GM23338 (cell line): ENCODE results near the gene MROH7. TPM values are rescaled to one million over a fixed set of nuclear protein-coding genes. Genes with fewer than 3 reads are reported as not detected.

Source experiments
- ATAC-seq: fragments of 200-7000 bp; cut with Tn5 transposase; 3 replicates; pipeline ENCODE4 v1.9.1; 2020
- DNase-seq: peaks from one replicate; pipeline ENCODE4 v3.0.0-alpha.2; 2015; ENCODE audit warnings: low spot score
- H2AFZ ChIP-seq: fragments of 200-600 bp; sonication (generic); 2 replicates; pipeline ENCODE4 v1.8.0; 2016; ENCODE audit warnings: antibody characterized with exemption, mild to moderate bottlenecking, moderate library complexity
- H3F3A ChIP-seq: fragments of 200-600 bp; sonication (generic); replicated peaks from 2 replicates; pipeline ENCODE4 v1.8.0; 2017; ENCODE audit warnings: antibody characterized with exemption, mixed run types, low read depth
- H3K27ac ChIP-seq: fragments of 200-600 bp; sonication (generic); 2 replicates; pipeline ENCODE4 v1.6.1; 2016; ENCODE audit warnings: low read depth
- H3K27me3 ChIP-seq: fragments of 200-600 bp; sonication (generic); 2 replicates; pipeline ENCODE4 v1.8.0; 2016; ENCODE audit warnings: mild to moderate bottlenecking, mixed run types, moderate library complexity; ENCODE audit not compliant: insufficient read depth
- H3K36me3 ChIP-seq: fragments of 200-600 bp; sonication (generic); 2 replicates; pipeline ENCODE4 v1.8.0; 2016; ENCODE audit warnings: mild to moderate bottlenecking; ENCODE audit not compliant: insufficient read depth
- H3K4me1 ChIP-seq: fragments of 200-600 bp; sonication (generic); 2 replicates; pipeline ENCODE4 v1.8.0; 2016; ENCODE audit warnings: mild to moderate bottlenecking, moderate library complexity; ENCODE audit not compliant: insufficient read depth
- H3K4me2 ChIP-seq: fragments of 200-600 bp; sonication (generic); 2 replicates; pipeline ENCODE4 v1.7.1; 2017; ENCODE audit warnings: mixed run types
- H3K4me3 ChIP-seq: fragments of 200-600 bp; sonication (generic); 2 replicates; pipeline ENCODE4 v1.6.1; 2016; ENCODE audit warnings: mixed run types
- H3K79me2 ChIP-seq: fragments of 200-600 bp; sonication (generic); replicated peaks from 2 replicates; pipeline ENCODE4 v1.8.0; 2017; ENCODE audit warnings: mild to moderate bottlenecking; ENCODE audit not compliant: insufficient read depth
- H3K9me2 ChIP-seq: fragments of 200-600 bp; sonication (generic); 2 replicates; pipeline ENCODE4 v1.8.0; 2017; ENCODE audit not compliant: insufficient read depth
- H4K20me1 ChIP-seq: fragments of 200-600 bp; sonication (generic); replicated peaks from 2 replicates; pipeline ENCODE4 v1.8.0; 2017; ENCODE audit warnings: mild to moderate bottlenecking; ENCODE audit not compliant: insufficient read depth
- H3K27ac Mint-ChIP-seq: 2 replicates; pipeline ENCODE4 v1.8.0; 2020; ENCODE audit warnings: inconsistent platforms, mild to moderate bottlenecking, moderate library complexity, mixed read lengths
- H3K27me3 Mint-ChIP-seq: 3 replicates; pipeline ENCODE4 v1.8.0; 2022; ENCODE audit warnings: low read depth, mild to moderate bottlenecking, moderate library complexity, mixed read lengths, inconsistent platforms; ENCODE audit not compliant: insufficient read depth, poor library complexity
- H3K36me3 Mint-ChIP-seq: 3 replicates; pipeline ENCODE4 v1.8.0; 2021; ENCODE audit warnings: low read depth, mild to moderate bottlenecking, inconsistent platforms, moderate library complexity, mixed read lengths
- H3K4me1 Mint-ChIP-seq: 3 replicates; pipeline ENCODE4 v1.8.0; 2020; ENCODE audit warnings: mild to moderate bottlenecking, inconsistent platforms, mixed read lengths
- H3K4me3 Mint-ChIP-seq: 3 replicates; pipeline ENCODE4 v1.8.0; 2021; ENCODE audit warnings: moderate library complexity, mild to moderate bottlenecking, inconsistent platforms, mixed read lengths
- H3K9me3 Mint-ChIP-seq: 3 replicates; pipeline ENCODE4 v1.8.0; 2020; ENCODE audit warnings: moderate library complexity, mild to moderate bottlenecking, inconsistent platforms, mixed read lengths
- CREB1 ChIP-seq: fragments of 250-450 bp; sonication (Bioruptor Pico); IDR thresholded peaks from 2 replicates; pipeline ENCODE4 v1.5.0; 2020; ENCODE audit warnings: low read depth, mild to moderate bottlenecking, moderate library complexity
- CTCF ChIP-seq, 2 experiments: fragments of 200-600 bp in 1 of 2; sonication (generic) in 1 of 2; conservative IDR thresholded peaks; 2 replicates each; pipeline versions ENCODE4 v1.5.1 to v1.6.1; 2016 to 2017; ENCODE audit warnings: antibody characterized with exemption in 2 of 2, low read depth in 2 of 2, mild to moderate bottlenecking in 2 of 2, moderate library complexity in 1 of 2
- ETS1 ChIP-seq: IDR thresholded peaks from 2 replicates; pipeline ENCODE4 v1.6.1; 2016; ENCODE audit warnings: antibody characterized with exemption
- EZH2 ChIP-seq: fragments of 200-600 bp; sonication (generic); IDR thresholded peaks from one replicate; pipeline ENCODE4 v1.8.0; 2017; ENCODE audit warnings: antibody characterized with exemption, mild to moderate bottlenecking, low read depth; ENCODE audit not compliant: unreplicated experiment
- EZH2phosphoT487 ChIP-seq: fragments of 200-600 bp; sonication (generic); IDR thresholded peaks from one replicate; pipeline ENCODE4 v1.8.1; 2018; ENCODE audit warnings: antibody characterized with exemption; ENCODE audit not compliant: unreplicated experiment
- JUNB ChIP-seq: IDR thresholded peaks from one replicate; pipeline ENCODE4 v1.6.1; 2016; ENCODE audit warnings: antibody characterized with exemption; ENCODE audit not compliant: unreplicated experiment
- NANOG ChIP-seq: IDR thresholded peaks from 2 replicates; pipeline ENCODE4 v1.6.1; 2016; ENCODE audit warnings: antibody characterized with exemption, borderline replicate concordance
- POLR2AphosphoS5 ChIP-seq: IDR thresholded peaks from 2 replicates; pipeline ENCODE4 v1.6.1; 2016; ENCODE audit warnings: antibody characterized with exemption, low read depth
- REST ChIP-seq: IDR thresholded peaks from one replicate; pipeline ENCODE4 v1.6.1; 2018; ENCODE audit warnings: antibody characterized with exemption; ENCODE audit not compliant: unreplicated experiment
- STAT1 ChIP-seq: IDR thresholded peaks from one replicate; pipeline ENCODE4 v1.6.1; 2016; ENCODE audit warnings: antibody characterized with exemption; ENCODE audit not compliant: unreplicated experiment
- ZNF114 ChIP-seq: fragments of 250-450 bp; sonication (Bioruptor Pico); IDR thresholded peaks from 2 replicates; pipeline ENCODE4 v1.5.0; 2020; ENCODE audit warnings: mild to moderate bottlenecking, moderate library complexity
- ZNF331 ChIP-seq: fragments of 250-450 bp; sonication (Bioruptor Pico); IDR thresholded peaks from 2 replicates; pipeline ENCODE4 v1.5.0; 2020; ENCODE audit warnings: low read depth, mild to moderate bottlenecking, moderate library complexity
- ZNF462 ChIP-seq: fragments of 250-450 bp; sonication (Bioruptor Pico); IDR thresholded peaks from 2 replicates; pipeline ENCODE4 v1.5.0; 2020; ENCODE audit warnings: mild to moderate bottlenecking, moderate library complexity
- polyA plus RNA-seq: library from polyadenylated mRNA; unstranded; fragments of >200 nt; fragmentation: Nextera tagmentation; extraction: Ambion mirVana; gene quantifications from 2 replicates; pipeline ENCODE4 v1.2.1, GENCODE V29; 2016
- total RNA-seq: library from RNA; depleted of rRNA; stranded (reverse); fragments of >200 nt; shearing (Covaris generic); gene quantifications from 2 replicates; pipeline ENCODE4 v1.2.3, GENCODE V29; 2014

MROH7 gene
- total and polyA plus RNA-seq, 2 experiments from 2014 or later = 0.17 TPM; not detected in 1

- Mint-ChIP-seq H3K9me3 (peaks cover 2% of the 10 kb centered on the region; the same call in 1 of the 3 replicates), H3K4me1 (peaks cover 2% of the 10 kb centered on the region; the same call in 2 of the 3 replicates), H3K27me3 (peaks cover 7% of the 10 kb centered on the region), H3K27ac (no peak overlapping the region), H3K4me3 (no peak overlapping the region), H3K36me3 (peaks cover 30% of the 10 kb centered on the region)
- H3F3A ChIP-seq = no peaks in the 10 kb centered on the region
- no peak overlapping the region for H3K4me2 ChIP-seq
- no peak overlapping the region for H3K4me3 ChIP-seq
- no peaks in the 10 kb centered on the region for H3K4me1 ChIP-seq
- TF ChIP-seq ZNF114 (CRISPR knock-in tag) (no peak), CTCF (conservative IDR thresholded peaks at IDR 0.05; ENCODE audit: low read depth in 2 of 2) (no peak), ETS1 (no peak), ZNF331 (CRISPR knock-in tag) (no peak), EZH2phosphoT487 (no peak), ZNF462 (CRISPR knock-in tag) (no peak), POLR2AphosphoS5 (no peak), REST (no peak), EZH2 (no peak), JUNB (no peak), STAT1 (no peak), NANOG (no peak), CREB1 (no peak)
- H3K27me3 ChIP-seq = no peaks in the 10 kb centered on the region
- DNase-seq (no peak), ATAC-seq (peak; percentile 52; the same call in 1 of the 3 replicates)
- no peaks in the 10 kb centered on the region for H3K79me2 ChIP-seq
- H3K36me3 ChIP-seq = peaks cover 5% of the 10 kb centered on the region
- H4K20me1 ChIP-seq = no peaks in the 10 kb centered on the region; the same call in 1 of the 2 replicates
- H2AFZ ChIP-seq = no peak overlapping the region
- H3K27ac ChIP-seq = no peak overlapping the region
- no peaks in the 10 kb centered on the region for H3K9me2 ChIP-seq
These were observed 102.0 kb downstream of the MROH7 start for GRCh38 chr1:54743416-54744226.
